Muscle of leg (tissue), 11 donors: Measurements from ENCODE around the gene UBAC1. TPM values are rescaled to one million over a fixed set of nuclear protein-coding genes. Genes with fewer than 3 reads are reported as not detected.
A peak's percentile ranks its signal among the peaks of the same experiment; 100 is the strongest.

Experiments
- DNase-seq: peaks from one replicate; pipeline ENCODE4 v3.0.0; 2013
- H3K27ac ChIP-seq: one replicate; pipeline ENCODE4 v1.5.1; 2013; ENCODE audit warnings: mild to moderate bottlenecking, low read length, control low read depth
- H3K27me3 ChIP-seq: one replicate; pipeline ENCODE4 v1.6.1; 2013; ENCODE audit warnings: low read length; ENCODE audit not compliant: control insufficient read depth, insufficient read depth
- H3K36me3 ChIP-seq: one replicate; pipeline ENCODE4 v1.6.1; 2013; ENCODE audit warnings: low read length; ENCODE audit not compliant: control insufficient read depth, insufficient read depth
- H3K4me1 ChIP-seq: one replicate; pipeline ENCODE4 v1.6.1; 2013; ENCODE audit warnings: low read length; ENCODE audit not compliant: control insufficient read depth, insufficient read depth
- H3K4me3 ChIP-seq: one replicate; pipeline ENCODE4 v1.5.1; 2013; ENCODE audit warnings: low read length, control low read depth
- H3K9me3 ChIP-seq: replicated peaks from 2 replicates; pipeline ENCODE4 v1.6.1; 2013; ENCODE audit warnings: low read depth, low read length; ENCODE audit not compliant: control insufficient read depth
- WGBS: methylation state at CpG from one replicate; pipeline ENCODE4 v1.1.5; 2013; ENCODE audit warnings: missing lambda C conversion rate; ENCODE audit not compliant: insufficient coverage; 5-methylcytosine and 5-hydroxymethylcytosine counted together
- polyA plus RNA-seq, 8 donors: library from polyadenylated mRNA; unstranded; fragments of 120-200 nt; gene quantifications; one replicate each; pipeline versions ENCODE4 v1.2.1 to v1.2.3, GENCODE V29; 2013; ENCODE audit warnings: inconsistent platforms in 1 of 8, low replicate concordance in 1 of 8; ENCODE audit not compliant: insufficient read length in 8 of 8, insufficient read depth in 1 of 8
- total RNA-seq: library from RNA; stranded (reverse); fragments of 120-200 nt; gene quantifications from one replicate; pipeline ENCODE4 v1.2.4, GENCODE V29; 2013

UBAC1 gene
- total and polyA plus RNA-seq, 9 donors = 34.1 to 51.8 (median 40.6) TPM

- no peak for DNase-seq
- Histone ChIP-seq H3K9me3 (peaks cover 14% of the 10 kb centered on the region), H3K27me3 (no peaks in the 10 kb centered on the region), H3K27ac (no peak overlapping the region), H3K36me3 (peaks cover 23% of the 10 kb centered on the region), H3K4me3 (peak overlapping the region; percentile 74), H3K4me1 (peaks cover 23% of the 10 kb centered on the region)
- WGBS = 90% methylated on average over 9 of the region's 12 CpGs
Measured at GRCh38 chr9:135908754-135909204, 52.4 kb downstream of the UBAC1 start.

- peak overlapping the region; percentile 74 for H3K4me3 ChIP-seq
- H3K27me3 ChIP-seq = no peaks in the 10 kb centered on the region
- peaks cover 11% of the 10 kb centered on the region for H3K9me3 ChIP-seq
- peaks cover 28% of the 10 kb centered on the region for H3K4me1 ChIP-seq
- DNase-seq = no peak
- 9% methylated on average over 41 of the region's 42 CpGs for WGBS
- H3K36me3 ChIP-seq = peaks cover 18% of the 10 kb centered on the region
- peak overlapping the region; percentile 59 for H3K27ac ChIP-seq
Measured at GRCh38 chr9:135908093-135908753, 53.0 kb downstream of the UBAC1 start.

GRCh38 chr9:135907431-135908092, 53.6 kb downstream of the UBAC1 start, which contains the start of gene CAMSAP1:
CAMSAP1 (minus strand) TSS chr9:135907546; CDS start chr9:135907159, 387 bp downstream.
- H3K4me1 ChIP-seq = peaks cover 29% of the 10 kb centered on the region
- peaks cover 15% of the 10 kb centered on the region for H3K36me3 ChIP-seq
- peak; percentile 97 for DNase-seq
- H3K4me3 ChIP-seq = peak within 1 kb of the TSS; percentile 74
- peaks cover 8% of the 10 kb centered on the region for H3K9me3 ChIP-seq
- no peaks in the 10 kb centered on the region for H3K27me3 ChIP-seq
- WGBS = under 1% methylated on average over 86 of the region's 91 CpGs
- peak within 1 kb of the TSS; percentile 59 for H3K27ac ChIP-seq

- Histone ChIP-seq H3K27me3 (no peaks in the 10 kb centered on the region), H3K4me1 (peaks cover 29% of the 10 kb centered on the region), H3K36me3 (peaks cover 15% of the 10 kb centered on the region), H3K27ac (no peak overlapping the region), H3K9me3 (peaks cover 8% of the 10 kb centered on the region), H3K4me3 (peak overlapping the region; percentile 41)
- under 1% methylated on average over 66 of the region's 69 CpGs for WGBS
- no peak for DNase-seq
Measured at GRCh38 chr9:135907006-135907430, 54.2 kb downstream of the UBAC1 start.

- Histone ChIP-seq H3K9me3 (peaks cover 5% of the 10 kb centered on the region), H3K36me3 (peaks cover 9% of the 10 kb centered on the region), H3K4me1 (peaks cover 29% of the 10 kb centered on the region), H3K27ac (peak overlapping the region; percentile 52), H3K27me3 (no peaks in the 10 kb centered on the region), H3K4me3 (peak overlapping the region; percentile 41)
- WGBS = under 1% methylated on average over 65 of the region's 70 CpGs
- peak; percentile 60 for DNase-seq
Measured at GRCh38 chr9:135906291-135907005, 54.7 kb downstream of the UBAC1 start.

GRCh38 chr9:135905380-135906258, 55.6 kb downstream of the UBAC1 start:
- Histone ChIP-seq H3K4me1 (peaks cover 29% of the 10 kb centered on the region), H3K27ac (peak overlapping the region; percentile 52), H3K9me3 (peaks cover 2% of the 10 kb centered on the region), H3K36me3 (peaks cover under 1% of the 10 kb centered on the region), H3K27me3 (no peaks in the 10 kb centered on the region), H3K4me3 (peak overlapping the region; percentile 41)
- DNase-seq = no peak
- WGBS = 57% methylated on average over 14 of the region's 23 CpGs

GRCh38 chr9:135903786-135904520, 57.2 kb downstream of the UBAC1 start:
- no peaks in the 10 kb centered on the region for H3K27me3 ChIP-seq
- DNase-seq = no peak
- H3K4me3 ChIP-seq = no peak overlapping the region
- H3K27ac ChIP-seq = no peak overlapping the region
- H3K4me1 ChIP-seq = peaks cover 28% of the 10 kb centered on the region
- 74% methylated on average over 3 of the region's 16 CpGs for WGBS
- no peaks in the 10 kb centered on the region for H3K36me3 ChIP-seq
- peaks cover 4% of the 10 kb centered on the region for H3K9me3 ChIP-seq

GRCh38 chr9:135903358-135903656, 57.9 kb downstream of the UBAC1 start:
- Histone ChIP-seq H3K27ac (no peak overlapping the region), H3K27me3 (no peaks in the 10 kb centered on the region), H3K9me3 (peaks cover 8% of the 10 kb centered on the region), H3K4me3 (no peak overlapping the region), H3K4me1 (peaks cover 22% of the 10 kb centered on the region), H3K36me3 (no peaks in the 10 kb centered on the region)
- WGBS = no CpG with 5 or more reads among the region's 3 CpGs
- no peak for DNase-seq

- no peaks in the 10 kb centered on the region for H3K36me3 ChIP-seq
- H3K4me3 ChIP-seq = no peak overlapping the region
- H3K27ac ChIP-seq = no peak overlapping the region
- peaks cover 8% of the 10 kb centered on the region for H3K9me3 ChIP-seq
- H3K27me3 ChIP-seq = no peaks in the 10 kb centered on the region
- no peak for DNase-seq
- H3K4me1 ChIP-seq = peaks cover 19% of the 10 kb centered on the region
- WGBS = 80% methylated on average over 7 of the region's 12 CpGs
Measured at GRCh38 chr9:135902655-135903357, 58.4 kb downstream of the UBAC1 start.
